IgD-negative memory B cell (primary cell): ENCODE measurements around the gene FOXO6. TPM values are rescaled to one million over a fixed set of nuclear protein-coding genes. Genes with fewer than 3 reads are reported as not detected.

ENCODE experiments used
- H3K27ac Mint-ChIP-seq, 3 donors: one replicate each; pipeline ENCODE4 v1.8.0; 2020 to 2022; ENCODE audit warnings: mild to moderate bottlenecking in 3 of 3, mixed read lengths in 3 of 3, moderate library complexity in 1 of 3
- H3K27me3 Mint-ChIP-seq: one replicate; pipeline ENCODE4 v1.8.0; 2021; ENCODE audit warnings: mixed read lengths
- H3K36me3 Mint-ChIP-seq: one replicate; pipeline ENCODE4 v1.8.0; 2020; ENCODE audit warnings: mild to moderate bottlenecking, mixed read lengths
- H3K4me1 Mint-ChIP-seq, 3 donors: one replicate each; pipeline ENCODE4 v1.8.0; 2020 to 2022; ENCODE audit warnings: mixed read lengths in 3 of 3, mild to moderate bottlenecking in 1 of 3
- H3K4me3 Mint-ChIP-seq, 4 donors: one replicate each; pipeline ENCODE4 v1.8.0; 2020 to 2022; ENCODE audit warnings: mild to moderate bottlenecking in 4 of 4, mixed read lengths in 4 of 4, moderate library complexity in 3 of 4
- H3K9me3 Mint-ChIP-seq, 3 donors: one replicate each; pipeline ENCODE4 v1.8.0; 2020 to 2021; ENCODE audit warnings: mixed read lengths in 3 of 3, mild to moderate bottlenecking in 1 of 3
- polyA plus RNA-seq: library from polyadenylated mRNA; unstranded; fragments of 300-500 nt; fragmentation: Illumina TruSeq; gene quantifications from one replicate; pipeline ENCODE4 v1.2.3, GENCODE V29; 2021

FOXO6 gene
- not detected for polyA plus RNA-seq

DNA sequence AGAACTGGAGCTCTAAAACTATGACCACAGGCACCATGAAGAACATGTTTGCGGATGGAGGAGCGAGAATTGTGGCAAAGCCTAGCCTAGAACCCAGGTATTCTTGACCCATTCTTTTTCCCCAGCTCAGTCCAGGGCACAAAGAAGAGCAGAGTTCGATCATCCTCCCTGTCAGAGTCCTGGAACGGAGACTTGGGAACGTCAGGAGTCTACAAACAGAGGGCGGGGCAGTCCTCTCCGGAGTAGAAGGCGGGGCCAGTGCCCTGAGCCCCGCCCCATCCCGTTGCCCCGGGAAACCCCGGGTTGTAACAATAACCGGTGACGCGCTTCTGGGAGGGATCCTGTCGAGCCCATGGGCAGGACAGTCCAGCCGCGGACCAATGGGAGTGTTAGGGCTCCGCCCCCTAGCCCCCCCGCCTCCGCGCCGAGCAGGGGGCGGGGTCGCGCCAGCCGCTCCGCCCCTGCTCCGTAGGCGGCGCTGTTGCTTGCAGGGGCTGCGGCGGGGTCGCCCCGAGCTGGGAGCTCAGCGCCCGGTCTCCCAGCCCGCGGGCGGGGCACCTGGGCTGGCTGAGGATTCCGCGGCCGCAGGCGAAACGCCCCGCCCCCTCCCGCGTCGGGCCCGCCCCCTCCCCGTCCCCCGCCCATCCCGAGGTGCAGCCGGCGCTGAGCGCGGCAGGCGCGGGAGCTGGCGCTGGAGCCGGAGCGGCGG lies at the start of gene FOXO6:
TSS of gene FOXO6 (plus strand) at position 649 of the 709 bp plus-strand sequence.
- H3K4me1 Mint-ChIP-seq = peaks cover 0 to 4% (median 4%) of the 10 kb centered on the region in 3 donors
- peak within 1 kb of the TSS; percentile 73 to 91 (median 83) for H3K4me3 Mint-ChIP-seq

DNA sequence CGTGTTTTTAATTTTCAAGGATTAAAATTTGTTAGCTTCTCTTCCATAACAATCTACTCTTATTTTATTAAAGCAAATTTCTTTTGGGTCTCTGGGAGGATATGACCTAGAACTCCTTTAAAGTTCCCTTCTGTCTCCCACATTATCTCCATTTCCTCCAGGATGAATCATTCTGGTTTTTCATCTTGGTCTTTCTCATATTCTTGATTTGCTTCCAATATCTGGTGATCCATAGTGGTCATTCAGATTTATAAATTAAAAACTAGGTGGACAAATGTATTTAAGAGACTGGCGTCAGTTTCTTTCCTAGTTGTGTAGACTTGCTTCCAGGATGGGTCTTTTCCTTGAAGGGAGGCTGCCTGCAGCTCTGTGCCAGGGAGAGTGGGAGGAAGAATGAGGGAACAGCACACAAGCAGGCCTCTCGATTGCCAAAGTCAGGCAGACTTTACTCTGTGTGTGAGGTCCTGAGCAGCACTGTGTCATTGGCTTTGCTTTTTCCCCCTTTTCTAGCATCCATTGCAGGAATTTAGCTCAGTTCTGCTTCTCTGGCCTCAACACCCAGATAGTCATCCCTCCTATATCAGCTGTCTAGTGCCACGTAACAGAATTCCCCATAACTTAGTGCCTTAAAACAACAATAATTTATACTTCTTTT lies 48.1 kb upstream of the FOXO6 start:
- peaks cover under 1 to 6% (median 4%) of the 10 kb centered on the region in 3 donors for H3K9me3 Mint-ChIP-seq
- peaks cover 6% of the 10 kb centered on the region for H3K27me3 Mint-ChIP-seq
- H3K4me1 Mint-ChIP-seq = no peaks in the 10 kb centered on the region
- H3K27ac Mint-ChIP-seq = no peak overlapping the region
- H3K36me3 Mint-ChIP-seq = peaks cover 1% of the 10 kb centered on the region
- H3K4me3 Mint-ChIP-seq = no peak overlapping the region

More for the DNA sequence above, at the start of gene FOXO6:
- no peaks in the 10 kb centered on the region for H3K36me3 Mint-ChIP-seq
- H3K9me3 Mint-ChIP-seq = no peaks in the 10 kb centered on the region
- peak within 1 kb of the TSS; percentile 66 to 87 (median 78) for H3K27ac Mint-ChIP-seq
- H3K27me3 Mint-ChIP-seq = peaks cover 30% of the 10 kb centered on the region

DNA sequence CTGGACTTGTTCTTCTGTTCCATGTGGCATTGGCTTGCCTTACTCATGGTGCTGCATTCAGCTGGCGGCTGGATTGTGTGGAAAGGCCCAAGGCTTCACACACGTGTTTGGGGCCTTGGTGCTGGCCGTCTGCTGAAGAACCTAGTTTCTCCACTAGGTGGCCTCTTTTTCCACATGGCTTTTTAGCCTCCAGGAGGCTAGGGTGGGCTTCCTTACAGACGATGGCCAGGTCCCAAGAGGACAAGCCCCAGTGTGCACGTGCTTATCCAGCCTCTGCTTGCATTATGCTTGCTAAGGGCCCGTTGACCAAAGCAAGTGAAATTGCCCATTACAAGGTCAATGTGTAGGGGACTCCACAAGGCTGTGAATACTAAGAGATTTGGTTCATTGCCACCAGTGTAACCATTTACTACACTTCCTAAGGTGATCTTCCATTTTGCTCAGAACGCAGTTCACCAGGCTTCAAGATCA lies 47.5 kb upstream of the FOXO6 start:
- H3K9me3 Mint-ChIP-seq = peaks cover 0 to 3% (median 0%) of the 10 kb centered on the region in 3 donors
- no peak overlapping the region for H3K27ac Mint-ChIP-seq
- peaks cover 1% of the 10 kb centered on the region for H3K36me3 Mint-ChIP-seq
- no peaks in the 10 kb centered on the region for H3K4me1 Mint-ChIP-seq
- H3K27me3 Mint-ChIP-seq = peaks cover 6% of the 10 kb centered on the region
- H3K4me3 Mint-ChIP-seq = no peak overlapping the region

DNA sequence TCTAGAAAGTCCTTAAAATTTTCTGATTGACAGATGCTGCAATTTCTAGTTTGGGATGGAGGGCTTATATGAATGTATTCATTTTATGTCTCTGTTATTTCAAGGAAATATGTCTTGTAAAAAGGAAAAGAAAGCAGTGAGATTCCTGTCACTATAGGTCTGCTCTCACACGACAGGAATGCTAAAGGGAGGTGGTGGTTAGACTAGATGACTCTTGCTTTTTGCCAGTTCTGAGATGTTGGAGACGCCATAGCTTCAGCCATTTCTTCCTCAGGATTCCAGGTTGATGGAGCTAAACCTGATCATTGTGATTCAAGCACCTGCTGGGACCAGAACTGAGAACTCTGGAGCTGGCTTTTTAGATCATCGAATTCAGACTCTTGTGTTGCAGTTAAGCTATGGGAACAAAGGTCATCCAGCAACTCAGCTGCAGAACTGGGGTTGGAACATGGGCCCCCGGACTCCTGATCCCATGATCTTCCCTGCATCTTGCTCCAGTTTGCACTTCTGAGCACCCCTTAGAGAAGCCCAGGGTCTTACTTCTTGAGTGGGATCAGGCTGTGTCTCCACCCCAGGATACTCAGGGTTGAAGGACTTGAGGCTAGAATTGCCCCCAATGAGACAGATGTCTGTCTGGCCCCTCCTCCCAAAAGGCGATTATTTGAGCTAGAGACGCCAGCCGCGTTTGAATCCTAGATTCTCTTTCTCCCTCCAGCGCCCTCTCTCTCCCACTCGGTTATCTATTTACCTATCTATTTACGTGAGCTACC lies 46.7 kb upstream of the FOXO6 start:
- Mint-ChIP-seq H3K36me3 (peaks cover 1% of the 10 kb centered on the region), H3K4me3 (no peak overlapping the region), H3K27me3 (peaks cover 6% of the 10 kb centered on the region), H3K27ac (no peak overlapping the region), H3K4me1 (no peaks in the 10 kb centered on the region), H3K9me3 (peaks cover 0 to 3% (median 0%) of the 10 kb centered on the region in 3 donors)

DNA sequence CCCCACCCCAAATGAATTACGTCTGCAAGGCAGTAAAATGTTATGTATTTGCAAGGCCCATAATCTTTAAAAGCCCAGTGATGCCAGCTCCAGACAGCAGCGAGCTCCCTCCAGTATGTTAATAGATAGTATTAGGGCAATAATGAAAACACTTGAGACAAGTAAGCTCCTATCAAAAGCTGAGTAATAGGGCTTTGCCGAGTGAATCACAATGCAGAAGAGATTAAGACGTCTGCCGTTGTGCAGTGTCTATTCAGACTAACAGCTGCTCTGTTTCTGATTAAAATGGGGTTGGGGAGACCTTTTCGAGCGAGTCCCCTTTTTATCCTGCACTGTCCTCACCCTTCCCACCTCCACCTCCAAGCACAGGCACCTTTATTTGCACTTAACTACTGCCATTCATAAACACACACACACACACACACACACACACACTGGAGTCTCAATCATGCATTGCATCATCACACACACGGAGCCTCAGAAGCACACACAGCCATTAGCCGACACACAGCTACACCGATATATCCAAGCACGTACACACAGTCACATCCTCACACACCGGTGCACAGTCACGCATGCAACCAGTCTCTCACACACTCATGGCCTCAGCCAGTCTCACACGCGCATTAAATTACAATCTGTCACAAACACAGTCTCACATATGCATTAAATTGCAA lies 46.0 kb upstream of the FOXO6 start:
- Mint-ChIP-seq H3K4me1 (no peaks in the 10 kb centered on the region), H3K27me3 (peaks cover 8% of the 10 kb centered on the region), H3K27ac (no peak overlapping the region)

DNA sequence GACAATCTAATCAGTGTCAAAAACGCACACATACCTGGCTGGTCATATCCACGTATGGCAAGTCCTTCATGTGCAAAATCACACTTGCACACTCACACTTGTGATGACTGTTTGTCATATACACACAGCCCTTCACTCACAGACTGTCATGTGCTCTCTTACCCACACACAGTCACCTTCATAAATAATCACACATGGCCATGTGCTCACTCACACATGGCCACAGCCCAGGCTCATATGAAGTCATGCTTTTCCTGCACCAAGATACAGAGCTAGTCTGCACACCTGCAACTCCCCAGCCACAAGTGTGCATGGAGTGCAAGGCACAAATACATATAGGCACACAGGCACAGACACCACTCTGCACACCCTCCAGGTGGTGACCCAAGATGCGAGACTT lies 45.4 kb upstream of the FOXO6 start:
- no peaks in the 10 kb centered on the region for H3K9me3 Mint-ChIP-seq
- H3K4me3 Mint-ChIP-seq = no peak overlapping the region
- H3K27me3 Mint-ChIP-seq = peaks cover 8% of the 10 kb centered on the region
- H3K4me1 Mint-ChIP-seq = no peaks in the 10 kb centered on the region
- no peak overlapping the region for H3K27ac Mint-ChIP-seq
- peaks cover 1% of the 10 kb centered on the region for H3K36me3 Mint-ChIP-seq

More for the DNA sequence above, 46.0 kb upstream of the FOXO6 start:
- H3K4me3 Mint-ChIP-seq = no peak overlapping the region
- peaks cover 0 to 3% (median 0%) of the 10 kb centered on the region in 3 donors for H3K9me3 Mint-ChIP-seq
- H3K36me3 Mint-ChIP-seq = peaks cover 1% of the 10 kb centered on the region

DNA sequence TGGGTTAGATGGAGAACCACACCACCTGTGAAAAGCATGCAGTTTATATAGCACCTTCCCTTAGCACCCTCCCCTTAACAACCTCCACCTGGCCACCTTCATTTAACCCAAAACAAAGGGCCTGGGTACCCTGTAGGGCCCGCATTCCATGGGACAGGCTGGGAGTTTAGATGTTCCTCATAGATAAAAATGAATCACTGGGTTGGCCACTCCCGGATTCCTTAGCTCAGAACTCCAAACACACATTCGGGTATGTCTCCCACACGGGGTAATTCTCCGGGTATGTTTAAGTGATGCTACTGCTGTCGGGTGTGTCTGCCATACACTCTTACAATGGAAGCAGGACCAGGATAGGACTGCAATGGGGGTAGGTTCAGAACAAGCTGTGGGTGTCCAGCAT lies 43.9 kb upstream of the FOXO6 start:
- Mint-ChIP-seq H3K4me1 (no peaks in the 10 kb centered on the region), H3K4me3 (no peak overlapping the region)

DNA sequence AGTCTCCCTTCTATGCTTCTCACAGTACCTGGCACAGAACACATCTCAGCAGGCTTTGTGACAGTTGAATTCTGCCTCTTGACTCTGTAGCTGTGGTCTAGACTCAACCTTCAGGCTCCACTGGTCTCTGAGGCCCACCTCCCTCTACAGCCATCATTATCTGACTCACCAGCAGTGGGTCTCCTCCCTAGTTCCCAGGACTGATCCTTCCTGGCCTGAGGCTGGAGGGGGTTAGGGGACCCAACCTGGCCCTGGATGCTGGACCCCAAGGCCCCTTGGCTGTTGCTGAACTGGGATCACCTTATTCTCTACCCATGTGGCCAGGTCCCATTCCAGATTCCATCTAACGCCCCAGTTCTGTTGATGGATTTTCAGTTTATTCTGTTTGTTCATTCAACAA lies 43.1 kb upstream of the FOXO6 start:
- no peaks in the 10 kb centered on the region for H3K9me3 Mint-ChIP-seq
- H3K36me3 Mint-ChIP-seq = peaks cover 1% of the 10 kb centered on the region
- no peak overlapping the region for H3K27ac Mint-ChIP-seq
- H3K27me3 Mint-ChIP-seq = peaks cover 15% of the 10 kb centered on the region
- no peak overlapping the region for H3K4me3 Mint-ChIP-seq
- no peaks in the 10 kb centered on the region for H3K4me1 Mint-ChIP-seq

More for the DNA sequence above, 43.9 kb upstream of the FOXO6 start:
- Mint-ChIP-seq H3K36me3 (peaks cover 1% of the 10 kb centered on the region), H3K27ac (no peak overlapping the region), H3K9me3 (no peaks in the 10 kb centered on the region), H3K27me3 (peaks cover 13% of the 10 kb centered on the region)

DNA sequence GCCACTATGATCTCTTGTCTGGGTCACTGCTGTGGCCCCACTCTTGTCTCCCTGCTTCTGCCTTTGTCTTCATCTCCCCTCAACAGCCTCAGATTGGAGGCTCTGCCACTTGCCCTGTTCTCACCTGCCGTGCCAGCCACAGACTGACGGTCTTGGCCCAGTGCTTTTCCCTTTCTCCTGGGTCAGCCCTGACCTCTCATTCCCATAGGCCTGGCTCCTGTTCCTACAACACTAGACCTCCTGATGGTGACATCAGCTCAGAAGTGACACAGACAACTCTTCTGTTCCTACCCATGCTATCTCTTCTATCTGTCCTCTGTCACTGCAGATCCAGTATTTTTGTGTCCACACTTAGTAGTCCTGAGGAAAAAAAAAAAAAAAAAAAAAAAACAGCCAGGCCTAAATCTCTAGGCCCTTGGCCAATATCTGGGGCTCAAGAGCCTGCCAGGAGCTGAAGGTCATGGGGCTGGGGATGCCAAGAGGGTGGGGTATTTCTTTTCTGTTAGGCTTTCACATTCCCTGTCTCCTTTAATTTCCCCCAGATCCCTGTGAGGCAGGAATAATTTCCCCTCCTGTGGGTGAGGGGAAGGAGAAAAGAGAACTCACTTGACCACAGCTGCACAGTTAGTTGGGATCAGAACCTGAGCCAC lies 42.0 kb upstream of the FOXO6 start:
- Mint-ChIP-seq H3K9me3 (no peaks in the 10 kb centered on the region), H3K4me1 (no peaks in the 10 kb centered on the region), H3K27me3 (peaks cover 15% of the 10 kb centered on the region), H3K4me3 (no peak overlapping the region), H3K36me3 (peaks cover 1% of the 10 kb centered on the region), H3K27ac (no peak overlapping the region)

DNA sequence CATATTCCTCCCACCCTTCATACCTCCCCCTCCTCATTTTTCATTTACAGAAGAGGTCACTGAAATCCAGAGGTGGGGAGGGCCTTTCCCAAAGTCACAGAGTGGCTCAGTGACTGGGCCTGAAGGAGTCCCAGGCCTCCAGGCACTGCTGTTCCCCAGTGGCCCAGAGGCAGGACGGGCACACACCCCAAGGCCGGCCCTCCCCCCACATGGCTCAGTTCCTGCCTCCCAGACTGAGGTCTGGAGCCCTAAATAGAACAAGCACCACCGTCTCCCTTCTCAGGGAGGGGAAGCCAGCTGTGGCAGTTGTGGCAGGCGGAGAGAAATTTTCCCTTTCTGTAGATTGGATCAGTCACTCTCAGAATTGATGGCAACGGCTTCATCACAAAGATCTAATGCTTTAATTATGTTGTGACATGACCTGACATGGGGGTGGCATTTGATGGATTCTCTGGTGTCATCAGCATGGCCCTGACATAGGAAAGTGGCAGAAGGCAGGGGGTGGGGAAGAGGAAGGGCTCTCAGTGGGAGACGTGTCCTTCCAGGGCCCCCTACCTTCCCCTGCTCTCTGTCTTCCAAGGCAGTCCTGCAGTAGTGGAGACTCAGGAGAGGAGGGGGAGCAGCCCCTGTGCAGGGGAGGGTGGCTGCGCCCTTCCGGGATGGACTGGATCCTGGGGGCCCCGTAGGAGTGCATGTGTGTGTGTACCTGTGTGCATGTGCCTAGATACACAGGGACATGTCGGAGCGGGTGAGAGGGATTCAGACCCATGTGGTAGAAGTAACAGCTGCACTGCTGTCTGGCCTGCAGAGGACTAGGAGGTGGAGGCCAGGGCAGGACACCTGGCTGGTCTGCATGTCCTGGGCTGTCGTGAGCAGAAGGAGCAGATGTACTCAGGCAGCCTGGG lies 41.2 kb upstream of the FOXO6 start:
- Mint-ChIP-seq H3K27ac (no peak overlapping the region), H3K9me3 (no peaks in the 10 kb centered on the region), H3K27me3 (peaks cover 13% of the 10 kb centered on the region), H3K4me1 (no peaks in the 10 kb centered on the region), H3K36me3 (peaks cover under 1% of the 10 kb centered on the region), H3K4me3 (no peak overlapping the region)

DNA sequence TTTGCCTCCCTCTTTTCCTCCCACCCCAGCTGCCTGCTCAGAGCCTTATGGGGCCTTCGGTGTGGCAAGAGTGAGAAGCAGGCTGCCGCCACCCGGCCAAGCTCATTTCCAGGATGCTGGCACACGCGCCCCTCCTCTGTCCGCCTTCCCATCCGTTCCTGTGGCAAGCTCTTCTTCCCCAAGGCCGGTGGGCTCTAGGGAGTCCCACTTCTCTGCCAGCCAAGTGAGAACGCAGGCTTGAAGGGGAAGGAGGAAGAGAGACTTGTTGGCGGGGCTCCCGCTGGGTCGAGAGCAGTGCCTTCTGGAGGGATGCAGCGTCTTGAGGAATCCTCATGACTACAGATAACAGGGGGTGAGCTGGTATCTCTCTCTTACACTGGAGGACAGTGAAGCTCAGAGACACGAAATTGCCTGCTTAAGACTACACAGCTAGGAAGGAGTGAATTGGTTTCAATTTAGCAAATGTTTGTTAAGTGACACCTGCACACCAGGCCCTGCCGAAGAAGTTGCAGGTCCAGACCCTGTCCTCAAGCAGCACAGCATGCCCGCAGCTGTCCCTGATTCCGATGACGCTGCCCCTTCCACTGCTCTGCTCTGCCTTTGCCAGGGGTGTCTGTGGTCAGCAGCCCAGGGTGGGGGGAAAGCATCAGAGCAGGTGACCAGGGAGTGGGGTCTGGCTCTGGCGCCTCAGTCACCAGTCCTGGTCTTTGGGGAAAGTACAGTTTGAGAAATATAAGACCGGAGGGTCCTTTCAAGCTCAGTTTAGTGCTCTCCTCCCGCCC lies 40.1 kb upstream of the FOXO6 start:
- Mint-ChIP-seq H3K27me3 (peaks cover 13% of the 10 kb centered on the region), H3K4me3 (no peak overlapping the region), H3K4me1 (no peaks in the 10 kb centered on the region), H3K27ac (no peak overlapping the region), H3K36me3 (no peaks in the 10 kb centered on the region), H3K9me3 (no peaks in the 10 kb centered on the region)

DNA sequence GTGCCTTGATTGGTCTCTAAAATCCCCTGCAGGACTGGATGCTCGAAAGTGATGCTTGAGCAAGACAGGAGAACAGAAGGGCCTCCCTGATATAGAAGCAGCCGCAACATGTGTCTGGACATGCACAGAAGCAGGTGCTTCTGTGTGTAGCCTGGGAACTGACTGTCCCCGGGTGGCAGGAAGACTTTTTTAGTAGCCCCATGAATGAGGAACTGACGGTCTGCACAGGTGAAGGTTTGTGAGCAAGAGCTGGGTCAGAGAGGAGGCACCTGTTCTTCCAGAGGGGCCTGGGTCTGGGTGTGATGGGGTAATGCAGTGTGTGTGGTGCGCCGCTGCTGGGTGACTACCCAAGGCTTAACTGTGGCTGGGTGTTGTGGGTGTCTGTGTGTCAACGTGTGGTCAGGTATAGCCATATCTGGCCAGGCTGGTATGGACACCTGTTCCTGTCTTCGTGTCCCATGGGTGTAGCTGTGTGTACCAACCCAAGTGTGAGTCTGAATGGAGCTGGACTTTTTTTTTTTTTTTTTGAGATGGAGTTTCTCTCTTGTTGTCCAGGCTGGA lies 39.1 kb upstream of the FOXO6 start:
- Mint-ChIP-seq H3K4me3 (no peak overlapping the region), H3K27me3 (peaks cover 13% of the 10 kb centered on the region), H3K36me3 (no peaks in the 10 kb centered on the region), H3K27ac (no peak overlapping the region), H3K4me1 (no peaks in the 10 kb centered on the region), H3K9me3 (no peaks in the 10 kb centered on the region)

DNA sequence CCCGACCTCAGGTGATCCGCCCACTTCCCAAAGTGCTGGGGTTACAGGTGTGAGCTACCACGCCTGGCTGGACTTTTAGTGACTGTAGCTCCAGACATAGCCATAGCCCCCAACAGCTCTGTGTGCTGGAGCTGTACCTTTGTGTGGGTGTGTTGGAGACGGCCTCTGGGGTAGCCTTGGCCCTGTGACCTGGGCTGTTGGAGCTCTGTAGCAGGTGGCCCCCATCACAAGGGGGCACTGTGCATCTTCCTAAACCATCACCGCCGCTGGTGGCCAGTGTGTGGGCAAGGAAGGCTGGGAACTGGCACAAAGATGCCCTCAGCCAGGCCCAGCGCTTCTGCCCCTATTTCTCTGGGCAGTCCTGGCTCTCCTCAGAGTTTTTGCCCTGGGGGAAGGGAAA lies 38.4 kb upstream of the FOXO6 start:
- Mint-ChIP-seq H3K4me1 (no peaks in the 10 kb centered on the region), H3K36me3 (no peaks in the 10 kb centered on the region), H3K9me3 (no peaks in the 10 kb centered on the region), H3K27ac (peak overlapping the region in 1 of 3 donors; percentile 52), H3K27me3 (peaks cover 13% of the 10 kb centered on the region), H3K4me3 (no peak overlapping the region)
